Thyroid gland (tissue), 4 donors: ENCODE measurements around the gene SETDB1. TPM values are rescaled to one million over a fixed set of nuclear protein-coding genes. Genes with fewer than 3 reads are reported as not detected.

Experiments
- DNase-seq, 2 donors: peaks; one replicate each; pipeline ENCODE4 v3.0.0-alpha.2; 2019
- H3K27ac ChIP-seq, 3 donors: fragments of 200-600 bp; sonication (generic); 1 replicate in 2 of 3; 2 replicates in 1 of 3; pipeline ENCODE4 v1.5.1; 2016 to 2019; ENCODE audit warnings: mild to moderate bottlenecking in 1 of 3, moderate library complexity in 1 of 3
- H3K27me3 ChIP-seq: fragments of 200-600 bp; sonication (generic); one replicate; pipeline ENCODE4 v1.5.1; 2019
- H3K36me3 ChIP-seq, 2 donors: fragments of 200-600 bp; sonication (generic); one replicate each; pipeline ENCODE4 v1.5.1; 2016 to 2019
- H3K4me1 ChIP-seq, 2 donors: fragments of 200-600 bp; sonication (generic); one replicate each; pipeline ENCODE4 v1.5.1; 2017 to 2019
- H3K4me3 ChIP-seq, 3 donors: fragments of 200-600 bp; sonication (generic); replicated peaks in 1 of 3; 1 replicate in 2 of 3; 2 replicates in 1 of 3; pipeline ENCODE4 v1.5.1; 2016; ENCODE audit warnings: mild to moderate bottlenecking in 1 of 3
- H3K9me3 ChIP-seq: fragments of 200-600 bp; sonication (generic); one replicate; pipeline ENCODE4 v1.5.1; 2017
- POLR2A ChIP-seq, 2 donors: fragments of 450-650 bp; IDR thresholded peaks; one replicate each; pipeline ENCODE4 v1.6.1; 2017; ENCODE audit warnings: antibody characterized with exemption in 2 of 2, mild to moderate bottlenecking in 2 of 2, moderate library complexity in 1 of 2
- WGBS, 2 donors: methylation state at CpG; one replicate each; pipeline ENCODE4 v1.1.5; 2017; 5-methylcytosine and 5-hydroxymethylcytosine counted together
- intact Hi-C: fragments of 100-400 bp; cut with DNase I; formaldehyde crosslinking; loops from one replicate; pipeline ENCODE4 v1.15.1; 2023
- total RNA-seq, 4 donors: library from RNA; depleted of rRNA; stranded (reverse); fragments of >200 nt; gene quantifications; one replicate each; pipeline ENCODE4 v1.2.3, GENCODE V29; 2016
- TF ChIP-seq, protein P1 (sequence below), 6 experiments: fragments of 200-600 bp in 3 of 6; fragments of 450-650 bp in 3 of 6; sonication (generic) in 3 of 6; IDR thresholded peaks; one replicate each; pipeline ENCODE4 v1.5.1; 2016 to 2019; ENCODE audit warnings: antibody characterized with exemption in 6 of 6, mild to moderate bottlenecking in 2 of 6, inconsistent platforms in 1 of 6, moderate library complexity in 1 of 6

SETDB1 gene
- total RNA-seq, 4 donors from 2014 or later, result 35.4 to 59.9 (median 44.8) TPM

DNA sequence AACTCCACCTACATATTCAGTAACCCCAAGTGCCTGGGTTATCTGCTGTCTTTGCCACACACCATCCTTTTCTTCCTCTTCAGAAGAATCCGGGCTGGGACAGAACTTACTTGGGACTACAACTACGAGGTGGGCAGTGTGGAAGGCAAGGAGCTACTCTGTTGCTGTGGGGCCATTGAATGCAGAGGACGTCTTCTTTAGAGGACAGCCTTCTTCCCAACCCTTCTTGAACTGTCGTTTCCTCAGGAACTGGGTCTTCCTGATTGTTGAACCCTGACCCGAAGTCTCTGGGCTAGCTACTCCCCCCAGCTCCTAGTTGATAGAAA, 38.0 kb downstream of the SETDB1 start:
- Histone ChIP-seq H3K4me3 (no peak overlapping the region), H3K36me3 (peaks cover 86 to 95% of the 10 kb centered on the region in 2 donors), H3K27me3 (no peaks in the 10 kb centered on the region), H3K27ac (no peak overlapping the region), H3K4me1 (no peaks in the 10 kb centered on the region), H3K9me3 (no peaks in the 10 kb centered on the region)
- intact Hi-C loops, result no loop called here
- TF ChIP-seq, protein P1, sequence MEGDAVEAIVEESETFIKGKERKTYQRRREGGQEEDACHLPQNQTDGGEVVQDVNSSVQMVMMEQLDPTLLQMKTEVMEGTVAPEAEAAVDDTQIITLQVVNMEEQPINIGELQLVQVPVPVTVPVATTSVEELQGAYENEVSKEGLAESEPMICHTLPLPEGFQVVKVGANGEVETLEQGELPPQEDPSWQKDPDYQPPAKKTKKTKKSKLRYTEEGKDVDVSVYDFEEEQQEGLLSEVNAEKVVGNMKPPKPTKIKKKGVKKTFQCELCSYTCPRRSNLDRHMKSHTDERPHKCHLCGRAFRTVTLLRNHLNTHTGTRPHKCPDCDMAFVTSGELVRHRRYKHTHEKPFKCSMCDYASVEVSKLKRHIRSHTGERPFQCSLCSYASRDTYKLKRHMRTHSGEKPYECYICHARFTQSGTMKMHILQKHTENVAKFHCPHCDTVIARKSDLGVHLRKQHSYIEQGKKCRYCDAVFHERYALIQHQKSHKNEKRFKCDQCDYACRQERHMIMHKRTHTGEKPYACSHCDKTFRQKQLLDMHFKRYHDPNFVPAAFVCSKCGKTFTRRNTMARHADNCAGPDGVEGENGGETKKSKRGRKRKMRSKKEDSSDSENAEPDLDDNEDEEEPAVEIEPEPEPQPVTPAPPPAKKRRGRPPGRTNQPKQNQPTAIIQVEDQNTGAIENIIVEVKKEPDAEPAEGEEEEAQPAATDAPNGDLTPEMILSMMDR (IDR thresholded peaks at IDR 0.05), result no peak
- no peak for TF ChIP-seq POLR2A (IDR thresholded peaks at IDR 0.05)
- no peak for DNase-seq
- 72 to 87% methylated on average over 5 of the region's 5 CpGs for WGBS, 2 donors

DNA sequence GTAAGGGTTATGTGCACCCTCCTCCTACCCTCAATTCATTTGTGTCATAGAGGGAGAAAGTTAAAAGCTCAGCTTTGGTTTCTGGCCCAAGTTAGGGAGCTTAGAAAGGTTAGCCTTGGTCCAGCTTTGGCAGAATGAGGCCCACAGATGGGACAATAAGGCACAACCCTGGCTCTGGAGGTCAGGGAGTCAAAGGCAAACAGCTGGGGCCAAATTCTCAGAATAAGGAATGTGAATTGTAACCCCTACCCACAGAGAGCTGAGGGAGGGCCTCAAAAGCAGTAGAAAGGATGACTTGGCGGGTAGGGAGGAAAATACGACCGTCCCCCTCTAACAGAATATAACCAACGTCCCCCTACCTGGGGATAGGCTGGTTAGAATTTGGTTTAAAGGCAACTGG, 39.4 kb downstream of the SETDB1 start:
- 93 to 97% methylated on average over 4 of the region's 4 CpGs for WGBS, 2 donors
- intact Hi-C loops, result no loop called here
- DNase-seq, result no peak

DNA sequence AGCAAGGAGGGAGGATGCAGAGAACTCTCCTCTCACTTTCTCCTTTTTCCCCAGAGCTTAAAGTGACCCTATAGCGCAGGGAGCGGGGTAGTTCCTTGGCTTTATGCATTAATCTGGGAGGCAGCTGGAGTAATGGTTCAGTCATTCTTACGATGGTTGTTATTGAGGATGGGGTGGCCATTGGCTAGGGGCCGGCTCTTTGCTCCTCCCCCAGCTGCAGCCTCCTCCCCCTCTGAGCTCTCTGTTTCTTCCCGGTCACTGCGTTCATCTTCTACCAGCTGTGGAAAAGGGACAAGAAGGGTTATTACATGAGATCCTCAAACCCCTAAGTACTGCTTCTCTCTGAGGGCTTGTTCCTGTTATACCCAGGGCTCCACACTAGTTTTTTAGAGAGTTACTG, 39.8 kb downstream of the SETDB1 start:
- 75 to 81% methylated on average over 6 of the region's 6 CpGs for WGBS, 2 donors
- TF ChIP-seq, protein P1 (IDR thresholded peaks at IDR 0.05), result no peak
- TF ChIP-seq POLR2A (IDR thresholded peaks at IDR 0.05), result no peak
- DNase-seq, result no peak
- Histone ChIP-seq H3K4me3 (no peak overlapping the region), H3K27me3 (no peaks in the 10 kb centered on the region), H3K27ac (no peak overlapping the region), H3K9me3 (no peaks in the 10 kb centered on the region), H3K4me1 (peaks cover 8 to 16% of the 10 kb centered on the region in 2 donors), H3K36me3 (peaks cover 67 to 78% of the 10 kb centered on the region in 2 donors)
- intact Hi-C loops, result no loop called here

More for the DNA sequence above, 39.4 kb downstream of the SETDB1 start:
- H3K27me3 ChIP-seq, result no peaks in the 10 kb centered on the region
- TF ChIP-seq, protein P1 (IDR thresholded peaks at IDR 0.05), result no peak
- peaks cover 4 to 12% of the 10 kb centered on the region in 2 donors for H3K4me1 ChIP-seq
- peaks cover 71 to 82% of the 10 kb centered on the region in 2 donors for H3K36me3 ChIP-seq
- no peak overlapping the region for H3K4me3 ChIP-seq
- no peaks in the 10 kb centered on the region for H3K9me3 ChIP-seq
- H3K27ac ChIP-seq, result no peak overlapping the region

DNA sequence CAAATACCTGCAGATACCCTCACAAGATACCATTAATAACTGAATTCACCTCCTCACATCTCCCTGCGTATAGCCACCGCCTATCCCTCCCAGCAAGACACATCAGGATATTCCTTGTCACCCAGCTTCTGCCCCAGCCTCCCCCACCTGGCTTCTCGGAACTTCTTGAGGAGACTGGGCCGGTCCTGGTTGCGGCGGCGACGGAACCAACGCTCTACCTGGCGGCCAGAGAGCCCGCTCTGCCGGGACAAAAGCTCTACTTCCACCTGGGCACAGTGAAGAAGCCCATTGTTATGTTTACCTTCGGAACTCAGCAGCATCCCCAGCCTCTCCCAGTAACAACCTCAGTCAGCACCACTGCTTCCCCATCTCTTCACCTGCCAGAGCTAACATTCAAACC, 41.8 kb downstream of the SETDB1 start:
- no peak overlapping the region for H3K4me3 ChIP-seq
- H3K4me1 ChIP-seq, result peaks cover 26 to 35% of the 10 kb centered on the region in 2 donors
- intact Hi-C loops, result no loop called here
- no peaks in the 10 kb centered on the region for H3K27me3 ChIP-seq
- WGBS, 2 donors, result 94 to 97% methylated on average over 13 of the region's 13 CpGs
- H3K36me3 ChIP-seq, result peaks cover 57 to 60% of the 10 kb centered on the region in 2 donors
- H3K27ac ChIP-seq, result peak overlapping the region in 1 of 3 donors; percentile 3
- DNase-seq, result no peak
- TF ChIP-seq, protein P1 (IDR thresholded peaks at IDR 0.05), result no peak
- no peak for TF ChIP-seq POLR2A (IDR thresholded peaks at IDR 0.05)
- H3K9me3 ChIP-seq, result no peaks in the 10 kb centered on the region

DNA sequence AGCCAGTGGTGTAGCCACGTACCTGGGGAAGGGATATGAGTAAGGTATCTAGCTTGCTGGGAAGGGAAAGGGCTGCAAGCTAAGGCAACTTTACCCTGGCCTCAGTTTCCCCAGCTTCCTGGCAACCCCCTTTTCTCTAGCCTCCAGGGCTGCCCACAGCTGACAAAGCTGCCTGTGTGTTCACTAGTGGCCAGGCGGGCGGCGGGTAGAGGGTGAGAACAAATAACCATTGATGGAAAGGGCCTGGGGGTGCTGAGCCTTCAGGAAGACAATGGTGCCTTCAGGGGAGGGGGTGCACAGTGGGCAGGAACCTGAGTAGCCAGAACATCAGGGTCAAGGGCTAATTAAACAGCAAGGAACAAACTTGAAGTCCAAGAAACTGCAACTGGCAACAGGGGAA, 42.3 kb downstream of the SETDB1 start:
- peak overlapping the region in 1 of 3 donors; percentile 3 for H3K27ac ChIP-seq
- no peak overlapping the region for H3K4me3 ChIP-seq
- H3K36me3 ChIP-seq, result peaks cover 54 to 55% of the 10 kb centered on the region in 2 donors
- no peak for DNase-seq
- no peak for TF ChIP-seq POLR2A (IDR thresholded peaks at IDR 0.05)
- TF ChIP-seq, protein P1 (IDR thresholded peaks at IDR 0.05), result no peak
- no peaks in the 10 kb centered on the region for H3K27me3 ChIP-seq
- intact Hi-C loops, result no loop called here
- WGBS, 2 donors, result 94 to 99% methylated on average over 4 of the region's 4 CpGs
- peaks cover 31 to 35% of the 10 kb centered on the region in 2 donors for H3K4me1 ChIP-seq
- H3K9me3 ChIP-seq, result no peaks in the 10 kb centered on the region
